Measurements from ENCODE around the gene ACTMAP.
A peak's percentile ranks its signal among the peaks of the same experiment; 100 is the strongest.
"Not testable (repeated sequence)": the region's sequence is repeated elsewhere in the genome, so short reads cannot be mapped to it uniquely, and the experiment has no call there.

Gene ACTMAP

DNA sequence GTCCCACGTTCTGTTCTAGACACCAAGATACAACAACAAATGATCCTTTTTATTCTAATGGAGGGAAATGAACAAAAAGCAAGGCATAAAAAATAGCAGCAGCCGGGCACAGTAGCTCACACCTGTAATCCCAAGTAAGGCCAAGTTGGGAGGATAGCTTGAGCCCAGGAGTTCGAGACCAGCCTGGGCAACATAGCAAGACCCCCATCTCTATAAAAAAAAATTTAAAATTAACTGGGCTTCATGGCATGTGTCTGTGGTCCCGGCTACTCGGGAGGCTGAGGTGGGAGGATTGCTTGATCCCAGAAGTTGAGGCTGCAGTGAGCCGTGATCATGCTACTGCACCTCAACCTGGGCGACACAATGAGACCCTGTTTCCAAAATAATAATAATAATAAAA, 26.1 kb upstream of the ACTMAP start:
- DNase-seq, result no peak

GRCh38 chr19:40775632-40776022, 25.4 kb upstream of the ACTMAP start:
- DNase-seq, result no peak

DNA sequence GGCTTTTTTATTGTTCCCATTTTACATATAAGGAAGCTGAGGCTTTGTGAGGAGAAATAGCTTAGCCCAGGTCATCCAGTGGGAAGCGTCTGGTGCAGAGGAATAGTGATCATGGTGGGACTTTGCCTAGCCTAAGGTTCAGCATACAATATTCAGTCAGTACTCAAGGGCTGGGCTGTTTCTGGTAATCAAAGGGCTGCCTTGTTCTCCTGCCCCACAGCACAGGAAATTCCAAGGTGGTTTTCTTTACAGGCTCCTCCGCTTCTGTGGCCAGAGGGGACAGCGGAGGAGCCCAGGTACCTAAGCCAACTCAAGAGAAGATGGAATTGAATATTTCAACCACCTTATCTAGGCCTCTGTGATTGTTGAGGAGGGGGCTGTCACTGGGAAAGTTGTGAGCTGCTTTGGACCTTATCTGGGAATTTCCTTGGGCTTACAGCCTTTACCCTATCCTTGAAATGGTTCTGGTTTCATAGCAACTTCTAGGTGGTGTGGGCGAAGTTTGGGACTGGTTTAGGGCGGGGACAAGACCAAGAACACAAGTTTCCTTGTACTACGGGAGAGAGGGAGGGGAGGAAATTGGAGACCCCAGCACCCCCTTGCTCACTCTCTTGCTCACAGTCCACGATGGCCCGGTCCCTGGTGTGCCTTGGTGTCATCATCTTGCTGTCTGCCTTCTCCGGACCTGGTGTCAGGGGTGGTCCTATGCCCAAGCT, 24.8 kb upstream of the ACTMAP start, which contains the start of gene MIA:
Gene MIA (plus strand): TSS at position 606 of the 716 bp plus-strand sequence. CDS start 22 bp downstream, at position 628.
- DNase-seq, result peak in 1 of 2 donors; percentile 20

GRCh38 chr19:40771101-40771862, 21.0 kb upstream of the ACTMAP start:
- DNase-seq, result not testable (repeated sequence)

DNA sequence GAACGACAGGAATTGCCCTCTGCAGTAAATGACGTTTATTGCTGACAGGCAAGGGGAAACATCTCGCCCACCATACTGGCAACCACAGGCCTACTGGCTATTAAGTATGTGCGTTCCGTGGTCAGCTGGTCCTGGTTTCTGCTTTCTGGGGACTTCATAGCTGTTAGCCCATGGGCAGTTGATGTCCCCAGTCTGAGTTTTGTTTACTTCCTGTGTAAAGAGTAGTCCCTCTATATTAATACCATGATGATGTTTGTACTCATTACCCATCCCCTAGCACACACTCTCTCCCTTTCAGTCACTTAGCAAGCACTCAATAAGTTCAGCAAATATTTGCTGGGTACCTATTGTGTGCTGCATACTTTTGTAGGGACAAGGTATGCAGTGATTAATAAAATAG, 18.6 kb upstream of the ACTMAP start:
- no peak for DNase-seq

GRCh38 chr19:40766385-40766784, 16.1 kb upstream of the ACTMAP start:
- DNase-seq, result not testable (repeated sequence)

- no peak for DNase-seq
These were observed 13.7 kb upstream of the ACTMAP start for GRCh38 chr19:40763963-40764362.

GRCh38 chr19:40763526-40763925, 13.2 kb upstream of the ACTMAP start:
- no peak for DNase-seq

GRCh38 chr19:40762754-40763470, 12.6 kb upstream of the ACTMAP start:
- DNase-seq, result no peak

- DNase-seq, result no peak
These were observed 9.1 kb upstream of the ACTMAP start for GRCh38 chr19:40759352-40759751.

- no peak for DNase-seq
These were observed 8.2 kb upstream of the ACTMAP start for GRCh38 chr19:40758491-40758890.

DNA sequence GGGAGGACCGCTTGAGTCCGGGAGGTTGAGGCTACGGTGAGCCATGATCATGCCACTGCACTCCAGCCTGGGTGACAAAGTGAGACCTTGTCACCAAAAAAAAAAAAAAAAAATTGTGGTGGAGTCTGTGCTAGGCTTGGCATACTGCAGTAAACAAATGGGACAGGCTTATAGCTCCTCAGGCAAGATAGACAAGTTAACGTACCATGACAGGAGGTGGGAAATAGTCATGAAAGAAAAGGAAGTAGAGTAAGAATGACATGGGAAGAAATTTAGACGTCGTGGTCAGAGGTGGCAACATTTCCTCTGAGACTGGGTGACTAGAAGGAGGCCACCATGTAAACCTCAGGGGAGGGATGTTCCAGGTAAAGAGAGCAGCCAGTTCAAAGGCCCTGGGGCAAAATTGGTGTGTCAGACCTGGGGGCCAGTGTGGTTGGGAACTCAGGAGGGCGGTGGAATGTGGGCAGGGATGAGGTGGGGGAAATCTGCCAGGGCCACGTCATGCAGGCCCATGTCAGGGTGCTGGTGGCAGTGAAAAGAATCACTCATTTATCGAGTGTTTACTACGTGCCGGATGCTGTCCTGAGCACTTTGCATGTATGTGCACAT, 6.3 kb upstream of the ACTMAP start:
- DNase-seq, result no peak

DNA sequence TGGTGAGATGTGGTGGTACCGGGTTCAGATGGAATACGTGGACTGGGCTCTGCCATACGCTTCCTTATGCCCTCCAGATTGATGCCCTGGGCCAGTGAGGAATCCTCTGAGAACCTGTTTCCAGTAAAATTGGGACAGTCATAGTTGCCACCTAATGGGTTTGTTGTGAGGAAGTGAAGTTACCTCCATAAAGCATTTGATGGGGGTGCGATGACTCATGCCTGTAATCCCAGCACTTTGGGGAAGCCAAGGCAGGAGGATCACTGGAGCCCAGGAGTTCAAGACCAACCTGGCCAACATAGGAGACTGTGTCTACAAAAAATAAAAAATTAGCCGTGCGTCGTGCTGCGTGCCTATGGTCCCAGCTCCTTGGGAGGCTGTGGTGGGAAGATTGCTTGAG, 5.5 kb upstream of the ACTMAP start:
- no peak for DNase-seq

GRCh38 chr19:40755248-40755624, 5.0 kb upstream of the ACTMAP start:
- no peak for DNase-seq

DNA sequence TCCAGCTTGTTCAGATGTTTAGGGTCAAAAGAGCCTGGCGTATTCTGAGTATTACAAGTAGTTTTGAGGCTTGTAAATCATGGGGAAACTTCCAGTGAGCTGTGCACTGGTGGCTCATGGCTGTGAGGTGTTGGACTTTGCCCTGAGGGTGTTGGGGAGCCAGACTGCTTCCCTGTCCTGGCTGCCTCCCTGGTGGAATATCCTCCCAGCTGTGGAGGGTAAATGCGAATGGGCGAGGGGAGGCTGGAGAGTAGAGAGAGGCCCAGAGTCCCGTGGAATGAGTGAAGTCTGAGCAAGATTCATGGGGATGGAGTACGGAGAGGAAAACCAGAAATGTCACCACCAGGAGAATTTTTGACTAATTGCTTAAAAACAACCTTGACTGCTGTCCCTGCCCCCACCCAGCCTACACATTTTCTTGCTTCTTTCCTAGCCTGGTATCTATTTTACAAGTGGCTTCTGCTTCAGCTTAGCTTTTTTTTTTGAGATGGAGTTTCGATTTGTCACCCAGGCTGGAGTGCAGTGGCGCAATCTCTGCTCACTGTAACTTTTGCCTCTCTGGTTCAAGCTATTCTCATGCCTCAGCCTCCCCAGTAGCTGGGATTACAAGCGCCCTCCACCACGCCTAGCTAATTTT, 4.5 kb upstream of the ACTMAP start:
- peak; percentile 80 to 89 for DNase-seq

GRCh38 chr19:40752257-40752781, 2.0 kb upstream of the ACTMAP start:
- DNase-seq, result peak in 1 of 2 donors; percentile 28

DNA sequence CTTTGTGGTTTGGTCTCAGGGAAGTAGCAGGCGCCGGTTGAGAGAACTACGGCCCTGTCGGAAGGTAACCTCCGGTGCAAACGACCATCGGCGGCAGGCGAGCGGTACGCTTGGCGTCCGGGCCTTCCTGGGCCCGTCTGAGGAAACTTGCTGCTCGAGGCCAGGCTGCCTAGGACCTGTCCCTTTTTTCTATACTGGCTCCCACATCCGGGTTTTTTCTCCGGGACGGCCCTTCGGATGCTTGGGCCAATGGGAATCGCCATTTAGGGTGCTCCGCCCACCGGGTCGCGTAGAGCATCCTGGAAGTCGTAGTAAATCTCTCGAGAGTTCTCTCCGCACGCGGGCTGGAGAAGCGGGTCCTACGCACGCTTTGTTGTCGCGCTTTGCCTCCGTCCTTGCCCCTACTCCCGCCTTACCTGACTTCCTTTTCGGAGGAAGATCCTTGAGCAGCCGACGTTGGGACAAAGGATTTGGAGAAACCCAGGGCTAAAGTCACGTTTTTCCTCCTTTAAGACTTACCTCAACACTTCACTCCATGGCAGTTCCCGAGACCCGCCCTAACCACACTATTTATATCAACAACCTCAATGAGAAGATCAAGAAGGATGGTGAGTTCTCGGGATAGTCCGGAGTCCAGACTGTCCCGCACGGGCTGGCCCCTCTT, 729 bp upstream of the ACTMAP start, which contains the start of gene SNRPA:
Gene SNRPA (plus strand): TSS at position 330 of the 664 bp plus-strand sequence. CDS start 206 bp downstream, at position 536.
- peak; percentile 98 for DNase-seq

DNA sequence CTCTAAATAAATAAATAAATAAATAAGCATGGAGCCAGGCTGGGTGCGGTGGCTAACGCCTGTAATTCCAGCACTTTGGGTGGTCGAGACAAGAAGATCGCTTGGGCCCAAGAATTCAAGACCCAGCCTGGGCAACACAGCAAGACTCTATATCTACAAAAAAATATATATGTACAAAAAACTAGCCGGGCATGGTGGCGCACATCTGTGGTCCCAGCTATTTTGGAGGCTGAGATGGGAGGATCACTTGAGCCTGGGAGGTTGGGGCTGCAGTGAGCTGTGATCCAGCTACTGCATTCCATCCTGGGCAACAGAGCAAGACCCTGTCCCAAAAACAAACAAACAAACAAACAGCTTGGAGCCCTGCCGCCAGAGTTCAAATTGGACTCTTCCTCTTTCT, 2.7 kb downstream of the ACTMAP start:
- no peak for DNase-seq

- no peak for DNase-seq
These were observed 4.9 kb downstream of the ACTMAP start for GRCh38 chr19:40745402-40745780.

DNA sequence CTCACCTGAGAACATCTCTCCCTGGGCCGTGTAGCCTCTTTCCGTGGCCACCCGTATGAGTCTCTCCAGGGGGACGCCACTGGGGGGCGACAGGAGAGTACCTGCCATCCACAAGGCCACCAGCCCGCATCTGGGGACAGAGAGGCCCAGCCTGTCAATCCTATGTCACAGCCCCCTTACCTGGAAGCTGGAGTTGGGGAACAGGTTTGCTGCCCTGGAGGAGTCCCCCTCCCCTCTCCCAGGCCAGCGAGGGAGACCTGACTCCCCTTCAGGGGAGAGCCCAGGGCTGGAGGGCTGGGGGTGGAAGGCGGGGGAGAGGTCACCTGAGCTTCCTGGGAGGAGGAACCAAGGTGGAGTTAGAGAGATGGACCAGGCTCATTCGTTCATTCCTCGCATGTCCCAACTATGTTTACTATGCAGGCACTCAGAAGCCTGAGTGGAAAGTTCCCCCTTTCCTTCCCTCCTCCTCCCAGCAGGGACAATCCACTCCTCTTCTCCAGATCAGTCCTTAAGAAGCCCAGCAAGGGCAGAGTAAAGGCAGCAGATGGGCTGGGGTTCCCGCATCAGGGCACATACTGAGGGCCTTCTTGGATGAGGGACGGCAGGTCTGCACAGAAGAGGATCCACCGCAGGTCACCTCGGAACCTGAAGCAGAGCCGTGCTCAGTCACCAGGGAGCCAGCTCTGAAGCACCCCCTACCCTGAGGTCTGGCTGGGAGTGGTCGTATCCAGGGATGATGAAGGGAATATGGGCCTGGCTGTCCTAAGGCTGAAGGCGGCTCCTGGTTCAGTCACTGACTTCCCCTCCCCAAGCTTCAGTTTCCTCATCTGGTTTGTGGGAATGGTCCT, 5.5 kb downstream of the ACTMAP start:
- no peak for DNase-seq

GRCh38 chr19:40743926-40744325, 6.4 kb downstream of the ACTMAP start:
- no peak for DNase-seq

All from inflammatory macrophage treated with lipopolysaccharide for 1 hour (primary cell).